ENCODE results near the gene GCN1. TPM values are rescaled to one million over a fixed set of nuclear protein-coding genes. Genes with fewer than 3 reads are reported as not detected.
A peak's percentile ranks its signal among the peaks of the same experiment; 100 is the strongest.

Gene GCN1
- total and polyA plus RNA-seq, 10 of the 15 experiments (the other 5 are each of a cell fraction or from before 2014, with no cell fraction given), result 10.8 to 150 (median 58.3) TPM

DNA sequence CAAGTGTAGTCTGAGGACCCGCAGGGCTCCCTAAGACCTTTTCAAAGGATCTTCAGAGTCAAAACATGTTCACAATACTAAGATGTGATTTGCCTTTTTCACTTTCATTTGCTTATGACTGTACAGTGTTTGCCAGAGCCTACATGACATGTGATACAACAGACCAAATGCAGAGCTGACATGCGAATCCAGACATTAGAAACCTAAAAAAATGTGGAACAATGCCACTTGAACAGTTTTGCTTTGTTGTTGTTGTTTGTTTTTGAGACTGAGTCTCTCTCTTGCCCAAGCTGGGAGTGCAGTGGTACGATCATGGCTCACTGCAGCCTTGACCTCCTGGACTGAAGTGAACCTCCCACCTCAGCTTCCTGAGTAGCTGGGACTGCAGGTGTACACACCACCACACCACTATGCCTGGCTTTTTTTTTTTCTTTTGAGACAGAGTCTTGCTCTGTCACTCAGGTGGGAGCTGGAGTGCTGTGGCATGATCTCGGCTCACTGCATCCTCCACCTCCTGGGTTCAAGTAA is 72.7 kb downstream of the GCN1 start (continued):
- TF ChIP-seq USF2 (IDR thresholded peaks at IDR 0.05; ENCODE audit: borderline replicate concordance, low read depth, low read length) (no peak; the same call in 1 of the 2 replicates), KAT2A (conservative IDR thresholded peaks at IDR 0.05; ENCODE audit: control insufficient read depth, low read depth, low read length) (no peak), SREBF2 (IDR thresholded peaks at IDR 0.05; ENCODE audit: low read length) (no peak), CBX3 (IDR thresholded peaks at IDR 0.05; ENCODE audit: borderline replicate concordance, low read depth) (no peak), IRF5 (IDR thresholded peaks at IDR 0.05; ENCODE audit: borderline replicate concordance) (no peak), SMAD5 (IDR thresholded peaks at IDR 0.05; ENCODE audit: low read depth) (no peak), ZNF207 (IDR thresholded peaks at IDR 0.05; ENCODE audit: borderline replicate concordance) (no peak), TCF12 (IDR thresholded peaks at IDR 0.05; ENCODE audit: low read depth, low read length) (0 out of 2 replicates have a peak, but pooled peaks have one; percentile 59), CEBPB (IDR thresholded peaks at IDR 0.05; ENCODE audit: borderline replicate concordance in 1 of 2, low read depth in 2 of 2, low read length in 2 of 2) (no peak), HDAC2 (IDR thresholded peaks at IDR 0.05) (no peak), RAD21 (IDR thresholded peaks at IDR 0.05; ENCODE audit: insufficient read depth, low read depth, low read length) (no peak), JUNB (IDR thresholded peaks at IDR 0.05) (peak; percentile 67), ELK1 (IDR thresholded peaks at IDR 0.05; ENCODE audit: low read depth, low read length) (no peak), LARP7 (IDR thresholded peaks at IDR 0.05) (no peak), YY1 (IDR thresholded peaks at IDR 0.05; ENCODE audit: low read depth, low read length) (no peak), KDM1A (IDR thresholded peaks at IDR 0.05; ENCODE audit: borderline replicate concordance) (no peak), HDGF (IDR thresholded peaks at IDR 0.05) (0 out of 2 replicates have a peak, but pooled peaks have one; percentile 54), RCOR1 (conservative IDR thresholded peaks at IDR 0.05; ENCODE audit: low read depth, low read length) (no peak), CREM (IDR thresholded peaks at IDR 0.05; ENCODE audit: low read depth) (peak; percentile 46; the same call in 1 of the 2 replicates), EED (IDR thresholded peaks at IDR 0.05; ENCODE audit: low read depth) (peak; percentile 58; the same call in 1 of the 2 replicates), PKNOX1 (IDR thresholded peaks at IDR 0.05) (peak; percentile 92), ATF7 (IDR thresholded peaks at IDR 0.05; ENCODE audit: low read depth) (peak; percentile 65; the same call in 1 of the 2 replicates), ZNF384 (IDR thresholded peaks at IDR 0.05; ENCODE audit: borderline replicate concordance, low read depth, low read length) (peak; percentile 51; the same call in 1 of the 2 replicates), IRF3 (IDR thresholded peaks at IDR 0.05) (no peak), IRF4 (IDR thresholded peaks at IDR 0.05; ENCODE audit: low read depth, low read length) (peak; percentile 57)
- TF ChIP-seq, protein P1, sequence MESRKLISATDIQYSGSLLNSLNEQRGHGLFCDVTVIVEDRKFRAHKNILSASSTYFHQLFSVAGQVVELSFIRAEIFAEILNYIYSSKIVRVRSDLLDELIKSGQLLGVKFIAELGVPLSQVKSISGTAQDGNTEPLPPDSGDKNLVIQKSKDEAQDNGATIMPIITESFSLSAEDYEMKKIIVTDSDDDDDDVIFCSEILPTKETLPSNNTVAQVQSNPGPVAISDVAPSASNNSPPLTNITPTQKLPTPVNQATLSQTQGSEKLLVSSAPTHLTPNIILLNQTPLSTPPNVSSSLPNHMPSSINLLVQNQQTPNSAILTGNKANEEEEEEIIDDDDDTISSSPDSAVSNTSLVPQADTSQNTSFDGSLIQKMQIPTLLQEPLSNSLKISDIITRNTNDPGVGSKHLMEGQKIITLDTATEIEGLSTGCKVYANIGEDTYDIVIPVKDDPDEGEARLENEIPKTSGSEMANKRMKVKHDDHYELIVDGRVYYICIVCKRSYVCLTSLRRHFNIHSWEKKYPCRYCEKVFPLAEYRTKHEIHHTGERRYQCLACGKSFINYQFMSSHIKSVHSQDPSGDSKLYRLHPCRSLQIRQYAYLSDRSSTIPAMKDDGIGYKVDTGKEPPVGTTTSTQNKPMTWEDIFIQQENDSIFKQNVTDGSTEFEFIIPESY (IDR thresholded peaks at IDR 0.05), result no peak
